Gastrocnemius medialis (tissue), 4 donors: ENCODE data around the gene GNAO1. TPM values are rescaled to one million over a fixed set of nuclear protein-coding genes. Genes with fewer than 3 reads are reported as not detected.

ENCODE experiments used
- ATAC-seq, 2 donors: fragments of 150-250 bp; one replicate each; pipeline ENCODE4 v1.9.1; 2016
- DNase-seq, 2 donors: peaks; one replicate each; pipeline ENCODE4 v3.0.0-alpha.2; 2019
- H3K27ac ChIP-seq, 4 donors: fragments of 200-600 bp; sonication (generic); 1 replicate in 1 of 4; 2 replicates in 3 of 4; pipeline ENCODE4 v1.5.1; 2016 to 2018; ENCODE audit warnings: mild to moderate bottlenecking in 2 of 4, moderate library complexity in 1 of 4
- H3K27me3 ChIP-seq, 3 donors: fragments of 200-600 bp; sonication (generic) in 2 of 3; 1 replicate in 1 of 3; 2 replicates in 2 of 3; pipeline versions ENCODE4 v1.5.1 to v1.6.0; 2016 to 2019; ENCODE audit warnings: mild to moderate bottlenecking in 1 of 3, moderate library complexity in 1 of 3
- H3K36me3 ChIP-seq, 2 donors: fragments of 200-600 bp; sonication (generic) in 1 of 2; one replicate each; pipeline ENCODE4 v1.5.1; 2017 to 2018
- H3K4me1 ChIP-seq, 2 donors: fragments of 200-600 bp; sonication (generic) in 1 of 2; one replicate each; pipeline ENCODE4 v1.5.1; 2016 to 2017; ENCODE audit warnings: mild to moderate bottlenecking in 2 of 2
- H3K4me3 ChIP-seq, 4 donors: fragments of 200-600 bp; sonication (generic) in 3 of 4; 1 replicate in 1 of 4; 2 replicates in 3 of 4; pipeline ENCODE4 v1.5.1; 2016 to 2019; ENCODE audit warnings: mild to moderate bottlenecking in 2 of 4
- H3K9me3 ChIP-seq, 3 donors: fragments of 200-600 bp; sonication (generic) in 2 of 3; 1 replicate in 1 of 3; 2 replicates in 2 of 3; pipeline ENCODE4 v1.5.1; 2016 to 2019
- POLR2A ChIP-seq, 2 donors: fragments of 450-650 bp; IDR thresholded peaks; one replicate each; pipeline ENCODE4 v1.6.1; 2017; ENCODE audit warnings: antibody characterized with exemption in 2 of 2, mild to moderate bottlenecking in 2 of 2, moderate library complexity in 2 of 2
- in situ Hi-C, 4 donors: fragments of 200-750 bp; cut with MboI; loops; one replicate each; pipeline versions ENCODE4 v1.15.0 to v1.8.0; 2017; ENCODE audit warnings: low sequenced_read_pairs in 4 of 4
- intact Hi-C: fragments of 100-400 bp; cut with DNase I; formaldehyde crosslinking; loops from one replicate; pipeline ENCODE4 v1.15.1; 2023; ENCODE audit warnings: low total_unique reads
- total RNA-seq, 4 donors: library from RNA; depleted of rRNA; stranded (reverse); fragments of >200 nt; gene quantifications; one replicate each; pipeline versions ENCODE4 v1.1.0 to v1.2.3, GENCODE V29; 2016
- TF ChIP-seq, protein P1 (sequence below), 5 experiments: fragments of 450-650 bp in 3 of 5; fragments of 200-600 bp in 2 of 5; sonication (generic) in 2 of 5; IDR thresholded peaks in 4 of 5; conservative IDR thresholded peaks in 1 of 5; 1 replicate in 4 of 5; 2 replicates in 1 of 5; pipeline ENCODE4 v1.5.1; 2016 to 2019; ENCODE audit warnings: antibody characterized with exemption in 5 of 5, mild to moderate bottlenecking in 3 of 5, moderate library complexity in 3 of 5

Gene GNAO1
- total RNA-seq, 4 donors from 2014 or later = 0.25 to 2.0 (median 0.79) TPM

DNA sequence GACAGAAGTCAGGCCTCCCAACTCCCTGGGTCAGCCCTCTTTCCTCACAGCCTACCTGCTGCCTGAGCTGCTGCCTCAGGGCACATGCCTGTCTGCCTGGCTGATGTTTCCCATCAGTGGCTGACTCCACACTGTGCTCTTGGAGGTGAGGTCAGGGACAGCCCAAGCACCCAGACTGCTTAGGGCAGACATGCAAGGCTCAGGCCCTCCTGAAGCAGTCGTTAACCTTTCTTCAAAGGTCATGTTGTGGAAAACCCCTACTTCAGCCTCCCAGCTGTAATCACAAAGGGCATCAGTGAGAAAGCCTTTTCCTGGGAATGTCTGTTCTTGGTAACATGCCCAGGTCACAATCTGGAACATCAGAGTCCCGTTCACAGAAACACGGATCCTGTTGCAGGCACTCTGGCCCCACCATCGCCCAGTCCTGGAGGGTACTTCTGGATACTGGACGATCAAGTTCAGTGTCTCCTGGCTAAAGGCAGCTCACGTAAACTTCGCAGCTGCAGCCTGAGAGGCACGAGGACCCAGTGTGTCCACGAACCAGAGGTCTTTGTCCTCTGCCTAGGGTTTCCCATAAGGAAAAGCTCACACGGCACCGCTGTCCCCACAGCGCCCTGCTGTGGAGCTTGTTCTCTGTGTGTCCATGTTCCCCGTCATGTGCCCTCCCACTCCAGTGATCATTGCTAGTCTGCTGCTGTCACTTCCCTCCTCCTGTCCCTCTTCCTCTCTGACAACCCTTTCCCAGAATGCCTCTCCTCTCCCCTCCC lies 54.9 kb downstream of the GNAO1 start:
- DNase-seq = no peak
- ATAC-seq = peak; percentile 46 to 68
- Histone ChIP-seq H3K27me3 (no peaks in the 10 kb centered on the region), H3K4me3 (no peak overlapping the region), H3K36me3 (no peaks in the 10 kb centered on the region), H3K4me1 (peaks cover 0 to 7% of the 10 kb centered on the region in 2 donors), H3K27ac (peak overlapping the region in 3 of 4 donors; percentile 24 to 58 (median 38)), H3K9me3 (no peaks in the 10 kb centered on the region)
- in situ Hi-C loops = no loop called here
- no peak for TF ChIP-seq POLR2A (IDR thresholded peaks at IDR 0.05)
- TF ChIP-seq, protein P1, sequence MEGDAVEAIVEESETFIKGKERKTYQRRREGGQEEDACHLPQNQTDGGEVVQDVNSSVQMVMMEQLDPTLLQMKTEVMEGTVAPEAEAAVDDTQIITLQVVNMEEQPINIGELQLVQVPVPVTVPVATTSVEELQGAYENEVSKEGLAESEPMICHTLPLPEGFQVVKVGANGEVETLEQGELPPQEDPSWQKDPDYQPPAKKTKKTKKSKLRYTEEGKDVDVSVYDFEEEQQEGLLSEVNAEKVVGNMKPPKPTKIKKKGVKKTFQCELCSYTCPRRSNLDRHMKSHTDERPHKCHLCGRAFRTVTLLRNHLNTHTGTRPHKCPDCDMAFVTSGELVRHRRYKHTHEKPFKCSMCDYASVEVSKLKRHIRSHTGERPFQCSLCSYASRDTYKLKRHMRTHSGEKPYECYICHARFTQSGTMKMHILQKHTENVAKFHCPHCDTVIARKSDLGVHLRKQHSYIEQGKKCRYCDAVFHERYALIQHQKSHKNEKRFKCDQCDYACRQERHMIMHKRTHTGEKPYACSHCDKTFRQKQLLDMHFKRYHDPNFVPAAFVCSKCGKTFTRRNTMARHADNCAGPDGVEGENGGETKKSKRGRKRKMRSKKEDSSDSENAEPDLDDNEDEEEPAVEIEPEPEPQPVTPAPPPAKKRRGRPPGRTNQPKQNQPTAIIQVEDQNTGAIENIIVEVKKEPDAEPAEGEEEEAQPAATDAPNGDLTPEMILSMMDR (IDR thresholded peaks at IDR 0.05 in 4 of 5, conservative IDR thresholded peaks at IDR 0.05 in 1 of 5) = no peak
- intact Hi-C loops = no loop called here

DNA sequence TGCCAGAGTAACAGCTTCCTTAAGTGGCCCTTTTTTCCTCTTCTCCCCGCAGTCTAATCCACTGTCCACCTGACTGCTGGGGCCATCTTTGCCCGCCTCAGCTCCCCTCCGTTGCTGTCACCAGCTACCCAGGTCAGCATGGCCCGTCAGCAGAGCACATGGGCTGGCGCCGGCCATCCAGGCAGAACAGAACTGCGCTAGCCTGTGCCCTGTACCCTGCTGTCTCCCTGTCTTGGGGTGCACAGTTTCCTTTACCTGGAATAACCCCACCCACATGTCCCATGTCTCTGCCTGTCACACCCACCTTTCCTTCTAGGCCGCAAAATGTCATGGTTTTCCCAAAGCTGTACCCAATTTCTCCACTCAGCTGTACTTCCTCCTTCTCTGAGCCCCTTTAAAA lies 55.7 kb downstream of the GNAO1 start:
- intact Hi-C loops = no loop called here
- in situ Hi-C loops = no loop called here
- H3K36me3 ChIP-seq = no peaks in the 10 kb centered on the region
- H3K9me3 ChIP-seq = no peaks in the 10 kb centered on the region
- no peak overlapping the region for H3K4me3 ChIP-seq
- ATAC-seq = no peak
- peaks cover 0 to 7% of the 10 kb centered on the region in 2 donors for H3K4me1 ChIP-seq
- H3K27ac ChIP-seq = peak overlapping the region in 3 of 4 donors; percentile 38 to 58 (median 38)
- DNase-seq = no peak
- TF ChIP-seq, protein P1 (IDR thresholded peaks at IDR 0.05 in 4 of 5, conservative IDR thresholded peaks at IDR 0.05 in 1 of 5) = no peak
- no peak for TF ChIP-seq POLR2A (IDR thresholded peaks at IDR 0.05)
- H3K27me3 ChIP-seq = no peaks in the 10 kb centered on the region

DNA sequence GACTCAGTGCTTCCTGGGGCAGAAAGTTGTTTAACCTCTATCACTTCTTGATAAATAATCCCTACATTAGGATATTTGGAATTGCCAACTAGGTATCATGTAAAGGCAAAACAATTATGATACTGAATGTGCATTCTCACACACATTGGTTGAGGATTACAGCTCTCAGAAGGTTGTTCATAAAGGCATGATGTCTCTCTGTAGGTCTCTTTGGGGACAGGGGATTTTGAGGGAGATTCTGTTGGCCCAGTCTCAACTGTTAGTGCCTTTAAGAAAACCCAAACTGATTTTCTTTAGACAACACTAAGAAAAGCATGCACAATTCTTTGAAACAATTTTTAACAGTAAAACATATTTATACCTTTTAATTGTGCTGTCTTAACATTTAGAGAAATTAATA lies 56.5 kb downstream of the GNAO1 start:
- TF ChIP-seq POLR2A (IDR thresholded peaks at IDR 0.05) = no peak
- TF ChIP-seq, protein P1 (IDR thresholded peaks at IDR 0.05 in 4 of 5, conservative IDR thresholded peaks at IDR 0.05 in 1 of 5) = no peak
- H3K27ac ChIP-seq = no peak overlapping the region
- no peak for ATAC-seq
- intact Hi-C loops (no loop called here), in situ Hi-C loops (no loop called here)
- H3K36me3 ChIP-seq = no peaks in the 10 kb centered on the region
- no peak for DNase-seq
- H3K4me1 ChIP-seq = peaks cover 0 to 11% of the 10 kb centered on the region in 2 donors
- H3K9me3 ChIP-seq = no peaks in the 10 kb centered on the region
- no peak overlapping the region for H3K4me3 ChIP-seq
- H3K27me3 ChIP-seq = no peaks in the 10 kb centered on the region

DNA sequence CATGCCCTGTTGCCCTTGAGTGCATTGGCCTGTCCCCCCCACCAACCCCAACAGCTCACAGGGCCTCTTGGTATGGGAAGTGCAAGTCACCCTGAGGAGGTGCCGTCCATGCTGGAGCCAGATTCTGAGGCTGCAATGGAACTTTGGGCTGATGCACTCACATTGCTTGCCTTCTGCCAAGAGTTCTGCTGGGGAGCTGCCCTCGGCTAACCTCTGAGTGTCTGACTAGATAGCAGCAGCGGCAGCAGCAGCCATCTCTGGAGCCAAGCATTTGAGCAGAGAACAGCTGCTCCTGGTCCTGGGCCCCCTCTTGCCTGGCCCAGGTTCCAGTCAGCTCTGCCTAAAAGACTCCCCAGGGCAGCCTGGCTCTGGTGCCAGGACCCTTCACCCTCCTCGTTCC lies 61.5 kb downstream of the GNAO1 start:
- in situ Hi-C loops (no loop called here), intact Hi-C loops (no loop called here)
- H3K9me3 ChIP-seq = no peaks in the 10 kb centered on the region
- ATAC-seq (peak in 1 of 2 donors; percentile 55), DNase-seq (peak in 1 of 2 donors; percentile 30)
- H3K4me1 ChIP-seq = peaks cover 4% of the 10 kb centered on the region in 2 donors
- H3K27me3 ChIP-seq = no peaks in the 10 kb centered on the region
- H3K4me3 ChIP-seq = no peak overlapping the region
- H3K27ac ChIP-seq = peak overlapping the region in 1 of 4 donors; percentile 42
- TF ChIP-seq, protein P1 (IDR thresholded peaks at IDR 0.05 in 4 of 5, conservative IDR thresholded peaks at IDR 0.05 in 1 of 5) = no peak
- TF ChIP-seq POLR2A (IDR thresholded peaks at IDR 0.05) = no peak
- no peaks in the 10 kb centered on the region for H3K36me3 ChIP-seq
